ENCODE results near the gene ZNF555.
"Not testable (repeated sequence)": the region's sequence is repeated elsewhere in the genome, so short reads cannot be mapped to it uniquely, and the experiment has no call there.

ZNF555 gene

GRCh38 chr19:2815923-2816322, 25.4 kb upstream of the ZNF555 start:
- Histone ChIP-seq H3K36me3 (ENCODE audit: insufficient read depth, low read length) (no peaks in the 10 kb centered on the region), H3K4me3 (ENCODE audit: low read depth in 1 of 2, low read length in 2 of 2) (no peak overlapping the region), H3K4me1 (ENCODE audit: insufficient read depth, low read length) (no peaks in the 10 kb centered on the region), H3K9me3 (ENCODE audit: low read length) (no peaks in the 10 kb centered on the region), H3K27ac (ENCODE audit: low read depth, low read length) (no peak overlapping the region), H3K9ac (ENCODE audit: low read length) (no peak overlapping the region), H3K27me3 (ENCODE audit: control insufficient read depth in 1 of 2, insufficient read depth in 2 of 2, low read length in 2 of 2) (no peaks in the 10 kb centered on the region)

GRCh38 chr19:2816641-2817040, 24.6 kb upstream of the ZNF555 start:
- Histone ChIP-seq H3K4me1 (ENCODE audit: insufficient read depth, low read length) (no peaks in the 10 kb centered on the region), H3K4me3 (ENCODE audit: low read depth in 1 of 2, low read length in 2 of 2) (no peak overlapping the region), H3K27ac (ENCODE audit: low read depth, low read length) (no peak overlapping the region), H3K9ac (ENCODE audit: low read length) (no peak overlapping the region), H3K36me3 (ENCODE audit: insufficient read depth, low read length) (no peaks in the 10 kb centered on the region), H3K9me3 (ENCODE audit: low read length) (no peaks in the 10 kb centered on the region), H3K27me3 (ENCODE audit: control insufficient read depth in 1 of 2, insufficient read depth in 2 of 2, low read length in 2 of 2) (no peaks in the 10 kb centered on the region)

- H3K27ac ChIP-seq (ENCODE audit: low read depth, low read length); H3K27me3 ChIP-seq (ENCODE audit: control insufficient read depth in 1 of 2, insufficient read depth in 2 of 2, low read length in 2 of 2); H3K9ac ChIP-seq (ENCODE audit: low read length): not testable (repeated sequence)
Measured at GRCh38 chr19:2817237-2817829, 23.9 kb upstream of the ZNF555 start.

GRCh38 chr19:2819540-2820111, 21.6 kb upstream of the ZNF555 start, which contains the start of gene ZNF554:
TSS of gene ZNF554 (plus strand) at chr19:2819868. CDS start at chr19:2820072, 204 bp downstream.
- Histone ChIP-seq H3K4me3 (ENCODE audit: low read depth in 1 of 2, low read length in 2 of 2) (peak within 1 kb of the TSS; percentile 85), H3K4me1 (ENCODE audit: insufficient read depth, low read length) (no peaks in the 10 kb centered on the region), H3K9ac (ENCODE audit: low read length) (peak within 1 kb of the TSS; percentile 33), H3K27me3 (ENCODE audit: control insufficient read depth in 1 of 2, insufficient read depth in 2 of 2, low read length in 2 of 2) (no peaks in the 10 kb centered on the region), H3K9me3 (ENCODE audit: low read length) (no peaks in the 10 kb centered on the region), H3K27ac (ENCODE audit: low read depth, low read length) (peak within 1 kb of the TSS; percentile 63), H3K36me3 (ENCODE audit: insufficient read depth, low read length) (no peaks in the 10 kb centered on the region)

More at GRCh38 chr19:2817237-2817829, 23.9 kb upstream of the ZNF555 start:
- not testable (repeated sequence) for H3K9me3 ChIP-seq (ENCODE audit: low read length); H3K36me3 ChIP-seq (ENCODE audit: insufficient read depth, low read length); H3K4me1 ChIP-seq (ENCODE audit: insufficient read depth, low read length); H3K4me3 ChIP-seq (ENCODE audit: low read depth in 1 of 2, low read length in 2 of 2)

- Histone ChIP-seq H3K27ac (ENCODE audit: low read depth, low read length) (peak overlapping the region; percentile 63), H3K4me3 (ENCODE audit: low read depth in 1 of 2, low read length in 2 of 2) (peak overlapping the region; percentile 85), H3K36me3 (ENCODE audit: insufficient read depth, low read length) (no peaks in the 10 kb centered on the region), H3K27me3 (ENCODE audit: control insufficient read depth in 1 of 2, insufficient read depth in 2 of 2, low read length in 2 of 2) (no peaks in the 10 kb centered on the region), H3K9ac (ENCODE audit: low read length) (peak overlapping the region; percentile 33), H3K4me1 (ENCODE audit: insufficient read depth, low read length) (no peaks in the 10 kb centered on the region), H3K9me3 (ENCODE audit: low read length) (no peaks in the 10 kb centered on the region)
Measured at GRCh38 chr19:2820112-2820702, 21.1 kb upstream of the ZNF555 start.

GRCh38 chr19:2822846-2823245, 18.4 kb upstream of the ZNF555 start:
- no peak overlapping the region for H3K9ac ChIP-seq (ENCODE audit: low read length)
- H3K27ac ChIP-seq (ENCODE audit: low read depth, low read length), result no peak overlapping the region
- peaks cover 12% of the 10 kb centered on the region for H3K36me3 ChIP-seq (ENCODE audit: insufficient read depth, low read length)
- H3K27me3 ChIP-seq (ENCODE audit: control insufficient read depth in 1 of 2, insufficient read depth in 2 of 2, low read length in 2 of 2), result no peaks in the 10 kb centered on the region
- H3K4me1 ChIP-seq (ENCODE audit: insufficient read depth, low read length), result no peaks in the 10 kb centered on the region
- H3K4me3 ChIP-seq (ENCODE audit: low read depth in 1 of 2, low read length in 2 of 2), result no peak overlapping the region
- no peaks in the 10 kb centered on the region for H3K9me3 ChIP-seq (ENCODE audit: low read length)

- Histone ChIP-seq H3K9me3 (ENCODE audit: low read length) (no peaks in the 10 kb centered on the region), H3K4me3 (ENCODE audit: low read depth in 1 of 2, low read length in 2 of 2) (no peak overlapping the region), H3K27me3 (ENCODE audit: control insufficient read depth in 1 of 2, insufficient read depth in 2 of 2, low read length in 2 of 2) (no peaks in the 10 kb centered on the region), H3K27ac (ENCODE audit: low read depth, low read length) (no peak overlapping the region), H3K36me3 (ENCODE audit: insufficient read depth, low read length) (peaks cover 18% of the 10 kb centered on the region), H3K4me1 (ENCODE audit: insufficient read depth, low read length) (no peaks in the 10 kb centered on the region), H3K9ac (ENCODE audit: low read length) (no peak overlapping the region)
Measured at GRCh38 chr19:2823646-2824045, 17.6 kb upstream of the ZNF555 start.

- no peak overlapping the region for H3K27ac ChIP-seq (ENCODE audit: low read depth, low read length)
- H3K4me3 ChIP-seq (ENCODE audit: low read depth in 1 of 2, low read length in 2 of 2), result no peak overlapping the region
- no peaks in the 10 kb centered on the region for H3K9me3 ChIP-seq (ENCODE audit: low read length)
- peaks cover 18% of the 10 kb centered on the region for H3K36me3 ChIP-seq (ENCODE audit: insufficient read depth, low read length)
- no peaks in the 10 kb centered on the region for H3K4me1 ChIP-seq (ENCODE audit: insufficient read depth, low read length)
- no peaks in the 10 kb centered on the region for H3K27me3 ChIP-seq (ENCODE audit: control insufficient read depth in 1 of 2, insufficient read depth in 2 of 2, low read length in 2 of 2)
- no peak overlapping the region for H3K9ac ChIP-seq (ENCODE audit: low read length)
Measured at GRCh38 chr19:2824129-2824528, 17.1 kb upstream of the ZNF555 start.

GRCh38 chr19:2827022-2827421, 14.3 kb upstream of the ZNF555 start:
- Histone ChIP-seq H3K27ac (ENCODE audit: low read depth, low read length) (no peak overlapping the region), H3K9me3 (ENCODE audit: low read length) (no peaks in the 10 kb centered on the region), H3K4me1 (ENCODE audit: insufficient read depth, low read length) (no peaks in the 10 kb centered on the region), H3K4me3 (ENCODE audit: low read depth in 1 of 2, low read length in 2 of 2) (no peak overlapping the region), H3K27me3 (ENCODE audit: control insufficient read depth in 1 of 2, insufficient read depth in 2 of 2, low read length in 2 of 2) (no peaks in the 10 kb centered on the region), H3K36me3 (ENCODE audit: insufficient read depth, low read length) (peaks cover 18% of the 10 kb centered on the region), H3K9ac (ENCODE audit: low read length) (no peak overlapping the region)

GRCh38 chr19:2827840-2828489, 13.3 kb upstream of the ZNF555 start:
- H3K9me3 ChIP-seq (ENCODE audit: low read length), result peaks cover 8% of the 10 kb centered on the region
- no peaks in the 10 kb centered on the region for H3K27me3 ChIP-seq (ENCODE audit: control insufficient read depth in 1 of 2, insufficient read depth in 2 of 2, low read length in 2 of 2)
- H3K4me1 ChIP-seq (ENCODE audit: insufficient read depth, low read length), result no peaks in the 10 kb centered on the region
- no peak overlapping the region for H3K9ac ChIP-seq (ENCODE audit: low read length)
- H3K4me3 ChIP-seq (ENCODE audit: low read depth in 1 of 2, low read length in 2 of 2), result no peak overlapping the region
- peaks cover 26% of the 10 kb centered on the region for H3K36me3 ChIP-seq (ENCODE audit: insufficient read depth, low read length)
- no peak overlapping the region for H3K27ac ChIP-seq (ENCODE audit: low read depth, low read length)

- Histone ChIP-seq H3K27ac (ENCODE audit: low read depth, low read length) (no peak overlapping the region), H3K4me3 (ENCODE audit: low read depth in 1 of 2, low read length in 2 of 2) (peak overlapping the region in 1 of 2 donors; percentile 14), H3K4me1 (ENCODE audit: insufficient read depth, low read length) (no peaks in the 10 kb centered on the region), H3K9me3 (ENCODE audit: low read length) (peaks cover 29% of the 10 kb centered on the region), H3K9ac (ENCODE audit: low read length) (no peak overlapping the region), H3K36me3 (ENCODE audit: insufficient read depth, low read length) (peaks cover 25% of the 10 kb centered on the region), H3K27me3 (ENCODE audit: control insufficient read depth in 1 of 2, insufficient read depth in 2 of 2, low read length in 2 of 2) (no peaks in the 10 kb centered on the region)
Measured at GRCh38 chr19:2834294-2834871, 6.9 kb upstream of the ZNF555 start.

Measured in muscle layer of colon (tissue), 2 donors.